ENCODE results near the gene MPND.

- TF ChIP-seq CTCF (IDR thresholded peaks at IDR 0.05 in 4 of 5, conservative IDR thresholded peaks at IDR 0.05 in 1 of 5) (no peak), POLR2A (IDR thresholded peaks at IDR 0.05) (no peak)
Measured at GRCh38 chr19:4391306-4391693, 47.9 kb downstream of the MPND start.
